HG03439 (cell line): ENCODE results near the gene TBC1D21.

ENCODE experiments used
- ATAC-seq: cut with Tn5 transposase; IDR thresholded peaks from one replicate; pipeline ENCODE4 v1.9.1; 2021; ENCODE audit warnings: mild to moderate bottlenecking, moderate library complexity; ENCODE audit not compliant: unreplicated experiment

The TBC1D21 gene

GRCh38 chr15:73857193-73857920, 16.0 kb upstream of the TBC1D21 start:
- no peak for ATAC-seq

- ATAC-seq: no peak
These were observed 15.3 kb upstream of the TBC1D21 start for GRCh38 chr15:73858062-73858461.

- ATAC-seq: no peak
These were observed 11.1 kb upstream of the TBC1D21 start for GRCh38 chr15:73862276-73862675.

DNA sequence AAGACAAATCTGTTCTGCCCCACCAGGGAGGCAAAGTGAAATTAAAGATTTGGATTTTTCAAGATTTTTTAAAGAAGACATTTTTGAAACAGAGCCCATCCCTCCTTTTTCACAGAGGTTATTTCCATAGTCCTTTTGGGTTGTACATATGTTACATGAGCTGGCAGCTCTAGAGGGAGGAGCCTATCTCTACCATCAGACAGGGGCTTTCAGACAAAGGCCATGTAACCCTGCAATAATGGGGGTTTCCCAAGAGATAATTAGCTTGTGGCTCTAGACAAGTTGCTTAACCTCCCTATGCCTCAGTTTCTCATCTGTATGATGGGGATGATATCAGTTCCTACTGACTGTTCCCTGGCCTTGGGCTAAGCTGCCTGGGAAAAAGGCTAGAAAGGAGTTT, 8.0 kb upstream of the TBC1D21 start:
- ATAC-seq: no peak

DNA sequence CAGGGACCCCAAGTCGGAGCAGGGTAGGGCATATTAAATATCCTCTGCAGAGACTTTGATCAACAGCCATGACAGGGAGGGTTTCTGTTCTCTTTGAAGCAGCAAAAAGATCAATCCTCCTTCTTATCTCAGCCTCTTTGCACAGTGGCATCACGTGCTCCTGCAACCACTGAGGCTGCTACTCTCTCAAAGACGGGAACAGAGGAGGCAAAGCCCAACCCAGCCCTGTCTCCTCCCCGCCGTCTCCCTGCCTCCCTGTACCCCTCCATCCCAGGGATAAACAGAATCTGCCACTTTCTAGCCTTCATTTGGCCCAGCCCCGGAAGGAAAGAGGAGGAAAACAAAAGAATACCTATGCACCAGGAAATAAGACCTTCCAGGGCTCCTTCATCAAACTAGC, 7.5 kb upstream of the TBC1D21 start:
- no peak for ATAC-seq

GRCh38 chr15:73866481-73866880, 6.9 kb upstream of the TBC1D21 start:
- ATAC-seq: no peak

- no peak for ATAC-seq
These were observed 6.4 kb upstream of the TBC1D21 start for GRCh38 chr15:73866881-73867410.

DNA sequence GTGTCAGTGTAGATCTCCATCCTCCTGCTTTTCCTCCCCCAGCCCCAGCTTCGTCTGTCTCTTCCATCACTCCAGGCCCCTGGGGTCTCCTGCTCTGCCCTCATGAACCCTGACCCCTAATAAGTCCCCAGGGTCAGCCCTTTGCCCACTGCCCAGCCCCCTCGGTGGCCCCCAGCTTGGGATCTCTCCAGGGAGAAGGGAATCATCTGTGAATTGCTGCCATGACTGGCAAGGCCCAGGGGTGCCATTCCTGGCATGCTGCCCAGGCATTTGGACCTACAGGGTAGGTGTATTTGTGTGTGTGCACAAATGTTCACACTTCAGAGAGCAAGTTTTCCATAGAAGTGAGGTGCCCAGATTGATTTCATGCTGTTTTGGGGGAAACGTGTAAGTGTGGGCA, 5.9 kb upstream of the TBC1D21 start:
- ATAC-seq: no peak

- ATAC-seq: no peak
These were observed 5.4 kb upstream of the TBC1D21 start for GRCh38 chr15:73867956-73868355.

DNA sequence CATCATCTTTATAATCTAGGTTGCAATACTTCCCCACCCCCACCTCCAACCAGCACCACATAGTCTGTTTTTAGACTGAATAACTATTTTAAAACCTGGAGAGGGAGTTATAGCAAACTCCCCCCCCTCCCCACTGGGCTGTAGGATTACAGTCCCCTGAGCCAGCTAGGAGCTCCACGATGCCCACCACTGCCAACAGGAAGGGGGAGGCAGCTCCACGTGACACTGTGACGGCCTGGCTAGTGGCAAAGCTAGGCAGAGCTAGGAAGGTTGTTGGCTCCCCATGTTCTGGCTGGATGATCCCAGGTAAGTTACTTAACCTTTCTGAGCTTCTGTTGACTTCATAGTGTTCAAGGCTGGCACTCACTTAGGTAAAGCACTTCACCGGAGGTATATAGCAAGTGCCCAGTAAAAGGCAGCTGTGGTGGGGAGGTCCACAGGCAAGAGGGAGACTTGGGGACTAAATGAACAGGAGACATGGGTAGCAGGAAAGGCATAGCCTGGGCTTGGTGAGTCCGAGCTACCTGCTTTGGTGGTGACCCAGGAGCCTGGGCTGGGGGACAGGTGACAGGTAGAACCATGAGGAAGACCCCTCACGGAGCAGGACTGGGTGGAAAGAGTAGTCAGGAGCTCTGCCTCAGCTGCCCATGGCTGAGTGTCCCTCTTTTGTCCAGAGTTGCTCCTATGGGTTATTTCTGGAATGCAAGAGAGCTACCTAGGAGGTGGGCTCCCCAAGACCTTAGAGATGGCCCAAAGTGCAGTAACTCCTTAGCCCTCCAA, 4.0 kb upstream of the TBC1D21 start:
- no peak for ATAC-seq

DNA sequence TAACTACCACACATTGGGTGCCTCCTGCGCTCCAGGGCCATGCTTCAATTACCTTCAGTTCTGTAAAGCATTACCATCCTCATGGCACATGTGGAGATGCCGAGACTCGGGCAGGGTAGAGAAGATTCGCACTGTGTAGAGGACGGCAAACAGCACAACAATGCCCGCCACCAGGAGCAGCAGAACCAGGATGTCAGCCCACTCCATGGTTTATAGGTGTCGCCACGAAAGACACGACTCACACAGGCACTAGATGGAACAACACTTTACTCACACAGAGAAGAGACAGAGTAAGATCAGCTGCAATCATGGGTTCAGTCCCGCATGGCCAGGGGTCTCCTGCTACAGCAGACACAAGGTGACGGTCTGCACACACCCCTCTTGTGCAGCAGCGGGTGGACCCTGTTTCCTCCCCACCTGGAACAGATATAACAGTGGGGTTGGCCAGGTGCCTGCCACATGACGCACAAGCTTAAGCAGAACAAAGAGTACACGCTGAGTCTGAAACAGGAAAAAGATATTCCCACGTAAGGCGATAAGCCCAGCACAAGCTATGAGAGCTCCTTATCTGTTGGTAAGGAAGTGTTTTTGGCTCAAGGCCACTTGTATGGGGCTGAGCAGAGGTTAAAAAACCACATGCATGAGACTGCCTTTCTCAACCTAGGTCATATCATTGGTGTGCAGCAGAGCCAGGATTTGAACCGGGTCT, 2.5 kb upstream of the TBC1D21 start:
- ATAC-seq: no peak

- ATAC-seq: no peak
These were observed 1.0 kb upstream of the TBC1D21 start for GRCh38 chr15:73872346-73872745.

DNA sequence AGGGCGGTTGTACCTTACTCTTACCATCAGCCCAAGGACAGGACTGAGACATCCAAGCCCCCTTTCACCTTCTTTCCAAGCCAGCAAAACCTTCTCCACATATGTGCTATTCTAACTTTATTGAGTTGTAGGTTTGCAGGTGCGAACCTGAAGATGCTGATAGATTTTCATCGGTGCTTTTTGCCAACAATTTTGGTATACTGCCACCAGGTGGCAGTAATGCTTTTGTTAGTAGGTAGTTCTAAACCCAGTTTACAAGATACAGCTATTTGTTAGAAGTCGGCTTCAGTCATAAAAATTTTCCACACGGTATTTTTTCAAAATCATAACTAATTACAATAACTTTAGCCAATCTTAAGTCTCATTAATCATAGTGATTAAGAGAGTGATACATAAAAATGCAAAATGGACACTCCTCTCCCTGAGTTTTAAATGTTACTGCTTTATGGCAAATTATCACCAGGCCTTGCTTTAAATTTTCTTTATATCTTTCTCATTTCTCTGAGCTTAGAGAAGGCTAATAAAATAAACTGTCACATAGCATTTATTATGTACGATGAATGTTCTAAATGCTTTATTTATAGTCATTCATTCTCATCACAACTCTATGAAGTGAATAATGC, 636 bp downstream of the TBC1D21 start:
- no peak for ATAC-seq

DNA sequence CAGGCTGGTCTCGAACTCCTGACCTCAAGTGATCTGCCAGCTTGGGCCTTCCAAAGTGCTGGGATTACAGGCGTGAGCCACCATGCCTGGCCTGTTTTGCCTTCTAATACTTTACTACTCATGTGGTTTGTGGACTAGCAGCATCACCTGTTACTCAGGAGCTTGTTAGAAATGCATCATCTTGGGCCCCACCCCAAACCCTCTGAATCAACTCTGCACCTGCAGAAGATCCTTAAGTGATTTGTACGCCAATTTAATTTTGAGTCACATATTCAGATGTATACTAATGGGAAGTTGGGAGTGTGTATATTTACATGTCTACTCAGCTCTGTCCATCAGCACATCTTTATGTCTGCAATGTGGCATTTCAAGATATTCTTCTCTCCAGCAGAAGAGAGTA, 6.1 kb downstream of the TBC1D21 start:
- no peak for ATAC-seq

DNA sequence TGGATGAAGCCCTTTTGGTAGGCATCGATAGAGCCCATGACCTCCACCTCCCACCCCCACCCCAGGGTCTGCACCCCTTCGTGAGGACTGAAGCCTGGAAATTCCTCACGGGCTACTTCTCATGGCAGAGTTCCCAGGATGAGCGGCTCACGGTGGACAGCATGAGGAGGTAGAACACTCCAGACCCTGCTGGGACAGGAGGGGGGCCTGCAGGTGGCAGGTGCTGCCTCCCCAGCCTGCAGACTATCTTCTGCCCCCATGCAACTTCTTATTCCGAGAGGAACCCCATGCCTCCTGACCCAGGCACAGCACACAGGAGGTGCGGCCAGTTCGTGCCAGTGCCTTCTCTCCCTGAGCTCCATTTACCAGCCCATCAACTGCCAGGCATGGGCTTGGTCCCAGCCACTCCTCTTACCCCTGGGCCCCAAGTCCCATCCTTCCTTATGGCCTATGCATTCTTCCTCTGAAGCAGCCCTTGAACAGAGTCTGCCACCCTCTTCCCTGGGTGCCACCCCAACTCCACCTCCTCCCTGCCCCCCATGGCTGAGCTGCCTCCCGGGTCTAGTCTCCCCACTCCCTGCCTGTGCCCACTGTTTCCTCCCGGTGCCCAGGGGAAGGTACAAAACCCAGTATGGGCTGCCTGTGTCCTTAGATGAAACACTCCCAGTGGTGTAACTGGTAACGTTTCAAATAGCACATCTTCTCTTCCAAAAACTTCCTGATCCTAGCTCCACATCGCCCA, 8.4 kb downstream of the TBC1D21 start:
- no peak for ATAC-seq

DNA sequence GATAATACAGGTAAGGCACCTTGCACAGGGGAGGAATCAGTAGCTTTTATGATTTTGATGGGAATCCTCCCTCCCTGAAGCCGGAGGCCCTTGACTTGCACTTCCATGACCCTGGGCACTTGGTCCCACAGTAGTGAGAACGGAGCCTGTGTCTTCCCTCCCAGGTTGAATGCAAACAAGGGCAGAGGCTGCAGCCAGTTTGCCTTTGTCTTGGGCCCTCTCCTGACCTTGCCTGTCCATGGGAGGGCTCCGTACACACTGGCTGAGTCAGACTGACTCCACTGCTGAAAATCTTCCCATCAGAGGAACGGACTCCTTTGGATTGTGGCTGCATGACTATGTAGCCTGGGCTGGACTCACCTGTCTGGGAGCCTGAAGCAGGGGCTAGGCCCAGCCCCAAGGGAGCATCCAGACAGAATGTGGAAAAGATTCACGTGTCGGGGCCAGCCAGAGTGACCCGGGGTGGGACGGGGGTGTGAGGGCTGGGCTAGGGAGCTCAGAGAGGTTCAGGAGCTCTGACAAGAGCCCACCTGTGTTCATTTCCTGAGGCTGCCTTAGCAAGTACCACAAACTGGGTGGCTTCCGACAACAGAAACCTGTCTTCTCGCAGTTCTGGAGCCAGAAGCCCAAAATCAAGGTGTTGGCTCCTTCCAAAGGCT, 9.5 kb downstream of the TBC1D21 start:
- no peak for ATAC-seq

GRCh38 chr15:73884159-73884558, 10.8 kb downstream of the TBC1D21 start:
- ATAC-seq: no peak

DNA sequence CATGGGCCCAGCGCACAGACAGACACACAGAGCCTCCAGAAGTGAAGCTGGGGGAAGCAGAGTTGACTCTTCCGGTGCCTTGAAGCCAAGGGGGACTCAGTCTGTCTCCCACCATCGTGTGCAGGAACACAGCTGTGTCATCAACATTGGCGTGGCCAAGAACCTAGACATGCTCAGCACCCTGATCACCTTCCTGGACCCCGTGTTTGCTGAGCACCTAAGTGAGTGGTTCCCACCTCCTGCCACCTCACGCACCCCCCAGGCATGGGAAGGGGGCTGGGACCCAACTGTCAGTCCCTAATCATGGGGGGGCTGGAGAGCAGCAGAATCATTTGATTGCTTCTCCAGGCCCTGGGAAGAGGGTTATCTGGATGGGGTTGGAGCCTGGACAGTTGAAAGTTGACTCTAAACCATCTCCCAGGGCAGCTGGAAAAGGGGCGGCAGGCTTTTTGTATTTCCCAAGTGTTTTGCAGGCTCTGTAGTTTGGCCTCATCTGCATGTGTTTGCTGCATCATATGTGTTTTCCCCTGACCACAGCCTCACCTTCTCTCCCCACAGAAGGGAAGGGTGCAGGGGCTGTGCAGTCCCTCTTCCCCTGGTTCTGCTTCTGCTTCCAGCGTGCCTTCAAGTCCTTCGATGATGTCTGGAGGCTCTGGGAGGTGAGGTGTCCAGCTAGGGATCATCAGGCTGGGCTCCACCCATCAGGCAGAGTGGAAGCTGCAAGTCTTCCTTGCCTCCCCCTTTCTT, 12.8 kb downstream of the TBC1D21 start:
- no peak for ATAC-seq

- no peak for ATAC-seq
These were observed 13.5 kb downstream of the TBC1D21 start for GRCh38 chr15:73886717-73887345.
